CD4-positive, alpha-beta T cell treated with Interleukin-21 for 1 hour (primary cell): Measurements from ENCODE around the gene TSN.

Source experiments
- DNase-seq: peaks from one replicate; pipeline ENCODE4 v3.0.0-alpha.2; 2020

The TSN gene

DNA sequence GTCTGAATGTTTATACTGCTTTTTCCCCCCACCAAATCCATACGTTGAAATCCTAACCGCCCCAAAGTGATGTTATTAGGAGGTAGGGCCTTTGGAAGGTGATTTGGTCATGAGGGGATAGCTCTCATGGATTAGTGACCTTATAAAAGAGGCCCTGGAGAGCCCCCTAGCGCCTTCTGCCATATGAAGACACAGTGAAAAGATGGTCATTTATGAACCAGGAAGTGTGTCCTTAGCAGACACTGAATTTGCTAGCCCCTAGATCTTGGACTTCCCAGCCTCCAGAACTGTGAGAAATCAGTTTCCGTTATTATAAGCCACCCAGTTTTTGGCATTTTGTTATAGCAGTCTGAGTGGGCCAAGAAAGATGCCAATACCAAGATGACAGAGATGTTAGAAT is 7.2 kb upstream of the TSN start:
- no peak for DNase-seq

DNA sequence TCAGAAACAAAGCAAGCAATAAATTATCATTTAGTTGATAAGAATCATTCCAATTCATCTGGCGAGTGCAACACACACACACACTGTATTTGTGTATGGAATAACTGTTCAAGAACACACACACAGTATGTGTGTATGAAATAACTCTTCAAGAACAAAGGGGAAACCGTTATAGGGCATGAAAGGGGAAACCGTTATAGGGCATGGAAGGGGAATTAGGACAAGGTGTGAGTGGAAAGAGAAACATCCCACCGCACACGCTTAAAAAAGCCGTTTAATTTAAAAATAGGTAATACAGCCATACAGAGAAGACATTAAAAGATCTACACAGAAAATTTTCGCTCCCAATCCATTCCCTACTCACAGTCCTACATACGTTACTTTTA is 607 bp upstream of the TSN start:
- no peak for DNase-seq

DNA sequence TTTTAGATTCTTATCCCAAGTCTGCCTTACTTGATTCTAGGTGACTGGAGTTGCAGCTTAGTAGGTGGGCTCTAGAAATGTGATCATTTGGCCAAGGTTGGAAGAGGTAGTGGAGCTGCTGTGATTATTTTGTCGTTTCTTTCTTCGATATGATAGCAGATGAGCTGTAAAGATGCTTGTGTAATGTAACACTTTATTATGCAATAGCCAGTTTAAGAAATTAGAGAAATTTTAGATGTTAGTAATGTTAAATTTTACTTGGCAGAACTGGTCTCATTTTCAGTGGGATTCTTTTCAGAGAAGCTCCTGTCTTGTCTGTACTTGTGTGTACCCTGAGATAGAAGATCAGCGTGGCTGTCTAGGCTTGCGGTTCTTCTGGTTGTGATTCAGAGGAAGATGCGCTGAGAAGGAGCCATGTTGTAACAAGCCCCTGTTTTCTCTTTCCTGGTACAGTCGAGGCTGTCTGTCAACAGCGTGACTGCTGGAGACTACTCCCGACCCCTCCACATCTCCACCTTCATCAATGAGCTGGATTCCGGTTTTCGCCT is 9.3 kb downstream of the TSN start:
- DNase-seq: no peak

DNA sequence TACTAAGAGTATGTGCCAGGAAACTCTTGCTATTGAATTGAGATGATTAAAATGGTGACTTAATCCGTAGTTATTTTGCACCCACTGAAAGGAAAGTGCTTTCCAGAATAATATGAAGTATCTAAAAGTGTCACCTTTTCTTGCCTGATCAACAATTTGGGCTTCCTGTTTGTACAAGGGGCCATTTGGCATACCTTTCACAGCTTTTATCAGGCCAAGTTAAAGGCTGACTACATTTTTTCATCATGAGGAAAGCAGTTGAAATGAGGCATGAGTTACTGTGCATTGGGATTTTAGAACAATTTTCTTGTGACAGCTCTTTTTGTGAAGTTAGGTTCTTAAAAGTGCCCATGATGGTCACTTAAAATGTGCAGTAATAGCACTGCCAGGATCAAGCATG is 11.2 kb downstream of the TSN start:
- no peak for DNase-seq

DNA sequence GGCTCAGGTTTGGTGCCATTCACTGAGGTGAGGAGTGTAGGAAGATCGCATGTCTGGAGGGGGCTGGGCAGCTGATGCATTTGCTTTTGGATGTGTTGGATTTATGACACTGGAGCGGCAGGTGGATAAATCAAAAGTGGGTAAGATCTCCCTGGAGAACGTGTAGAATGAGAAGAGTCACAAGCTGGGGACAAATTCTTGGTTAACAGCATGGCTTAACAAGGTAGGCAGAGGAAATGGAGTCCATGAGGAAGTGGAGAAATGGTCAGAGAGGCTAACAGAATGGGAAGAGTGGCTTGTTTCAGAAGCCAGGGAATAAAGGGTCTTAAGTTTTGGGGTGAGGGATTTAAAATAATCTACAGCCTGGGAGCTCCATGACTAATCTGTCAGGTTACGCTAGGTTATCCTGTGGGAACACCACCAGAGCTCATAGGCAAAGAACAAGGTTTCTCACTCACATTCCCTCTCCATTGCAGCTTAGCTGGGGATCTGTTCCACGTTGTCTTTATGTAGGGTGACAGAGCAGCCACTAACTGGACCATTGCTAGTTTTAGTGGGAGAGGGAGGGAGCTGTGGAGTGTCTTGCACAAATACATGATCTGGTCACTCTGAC is 12.8 kb downstream of the TSN start:
- DNase-seq: no peak

DNA sequence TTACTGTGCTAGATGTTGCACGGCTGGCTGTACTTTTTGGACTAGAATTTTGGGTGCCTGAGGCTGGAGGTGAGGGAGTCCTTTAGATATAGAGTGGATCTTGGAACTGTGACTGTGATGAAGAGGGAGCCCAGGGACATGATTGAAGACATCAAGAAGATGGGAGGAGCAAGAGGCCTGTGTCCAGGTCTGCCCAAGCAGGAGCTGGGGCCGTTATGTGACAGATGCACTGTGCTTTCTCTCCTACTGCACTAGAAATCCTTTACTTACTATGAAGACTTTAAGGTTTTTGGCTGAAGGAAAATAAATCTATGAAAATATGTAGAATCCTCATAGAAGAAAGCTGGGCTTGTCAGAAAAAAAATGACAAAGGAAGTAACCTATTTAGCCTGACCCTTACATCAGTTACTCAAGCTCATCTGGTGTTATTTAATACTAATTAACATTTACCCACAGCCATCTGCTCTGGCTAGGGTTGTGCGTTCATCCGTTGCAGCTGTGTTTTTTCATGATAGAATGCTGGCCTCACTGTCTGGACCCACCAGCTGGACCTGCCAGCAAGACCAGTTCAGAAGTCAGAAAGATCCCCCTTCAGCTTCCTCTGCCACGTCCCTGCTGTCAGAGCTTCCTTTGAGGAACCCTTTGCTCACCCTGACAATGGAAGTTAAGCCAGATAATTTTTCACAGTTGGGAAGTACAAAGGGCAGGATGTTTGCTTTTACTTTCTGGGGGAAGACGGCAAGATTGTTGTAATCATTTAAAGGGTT is 16.7 kb downstream of the TSN start:
- no peak for DNase-seq

DNA sequence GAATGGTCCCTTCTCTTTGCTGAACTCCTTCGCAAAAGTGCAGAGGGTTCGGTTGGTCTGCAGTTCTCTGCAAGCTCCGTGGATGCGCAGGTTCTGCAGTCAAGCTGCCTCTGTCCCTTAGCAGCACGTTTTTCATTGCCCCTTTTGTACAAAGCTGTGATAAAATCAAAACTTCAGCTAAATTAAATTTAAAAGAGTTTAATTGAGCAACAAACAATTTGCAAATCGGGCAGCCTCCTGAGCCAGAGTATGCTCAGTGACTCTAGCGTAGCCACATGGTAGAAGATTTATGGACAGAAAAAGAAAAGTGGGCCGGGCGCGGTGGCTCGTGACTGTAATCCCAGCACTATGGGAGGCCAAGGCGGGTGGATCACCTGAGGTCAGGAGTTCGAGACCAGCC is 18.8 kb downstream of the TSN start:
- no peak for DNase-seq

DNA sequence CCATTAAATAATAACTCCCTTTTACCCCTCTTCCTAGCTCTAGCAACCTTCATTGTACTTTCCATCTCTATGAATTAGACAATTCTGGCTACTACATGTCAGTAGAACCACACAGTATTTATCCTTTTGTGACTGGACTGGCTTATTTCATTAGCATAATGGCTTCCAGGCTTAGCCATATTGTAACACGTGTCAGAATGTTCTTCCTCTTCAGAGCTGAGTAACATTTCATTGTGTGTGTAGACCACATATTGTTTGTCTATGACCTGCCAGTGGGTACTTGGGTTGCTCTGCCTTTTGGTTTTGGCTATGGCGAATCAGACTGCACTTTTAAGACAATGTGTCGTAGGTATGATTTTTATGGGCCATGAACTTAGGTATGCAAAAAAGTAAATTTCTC is 20.9 kb downstream of the TSN start:
- DNase-seq: no peak

DNA sequence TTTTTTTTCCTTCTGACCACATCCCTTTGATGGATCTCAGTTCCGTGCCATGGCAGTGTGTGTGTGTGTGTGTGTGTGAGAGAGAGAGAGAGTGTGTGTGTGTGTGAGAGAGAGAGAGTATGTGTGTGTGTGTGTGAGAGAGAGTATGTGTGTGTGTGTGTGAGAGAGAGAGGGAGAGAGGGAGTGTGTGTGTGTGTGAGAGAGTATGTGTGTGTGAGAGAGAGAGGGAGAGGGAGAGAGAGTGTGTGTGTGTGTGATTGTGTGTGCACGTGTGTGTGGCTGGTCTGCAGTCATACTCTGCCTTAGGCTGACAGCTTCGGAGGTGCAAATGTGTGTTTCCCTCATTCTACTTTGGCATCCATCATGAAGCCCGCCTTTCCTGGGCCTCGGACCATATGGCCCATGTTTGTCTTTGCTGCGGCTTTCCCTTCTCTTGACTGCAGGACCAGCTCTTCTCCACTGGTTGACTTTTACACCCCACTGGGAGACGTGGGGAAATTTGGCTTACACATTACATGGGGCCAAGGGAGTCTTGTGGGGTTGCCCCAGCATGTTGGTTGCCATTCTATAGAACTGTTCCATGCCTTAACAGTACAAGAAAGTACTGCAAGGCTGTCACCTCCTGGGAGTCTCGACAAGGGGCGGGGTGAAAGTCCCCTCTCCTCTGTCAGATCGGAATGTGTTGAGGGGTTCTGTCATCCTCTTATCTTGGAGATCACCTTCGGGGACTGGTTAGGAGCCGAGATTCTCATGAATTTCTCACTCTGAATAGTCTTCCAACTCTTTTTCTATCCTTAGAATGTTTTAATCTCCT is 21.6 kb downstream of the TSN start:
- no peak for DNase-seq

DNA sequence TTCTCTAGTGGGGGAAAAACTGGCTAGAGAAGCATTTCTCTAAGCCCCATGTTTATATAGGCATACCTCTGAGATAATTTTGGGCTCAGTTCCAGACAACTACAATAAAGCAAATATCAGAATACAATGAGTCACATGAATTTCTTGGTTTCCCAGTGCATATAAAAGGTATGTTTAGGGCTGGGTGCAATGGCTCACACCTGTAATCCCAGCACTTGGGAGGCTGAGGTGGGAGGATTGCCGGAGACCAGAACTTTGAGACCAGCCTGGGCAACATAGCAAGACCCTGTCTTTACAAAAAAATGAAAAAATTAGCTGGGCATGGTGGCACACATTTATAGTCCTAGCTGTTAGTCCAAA is 22.2 kb downstream of the TSN start:
- no peak for DNase-seq

DNA sequence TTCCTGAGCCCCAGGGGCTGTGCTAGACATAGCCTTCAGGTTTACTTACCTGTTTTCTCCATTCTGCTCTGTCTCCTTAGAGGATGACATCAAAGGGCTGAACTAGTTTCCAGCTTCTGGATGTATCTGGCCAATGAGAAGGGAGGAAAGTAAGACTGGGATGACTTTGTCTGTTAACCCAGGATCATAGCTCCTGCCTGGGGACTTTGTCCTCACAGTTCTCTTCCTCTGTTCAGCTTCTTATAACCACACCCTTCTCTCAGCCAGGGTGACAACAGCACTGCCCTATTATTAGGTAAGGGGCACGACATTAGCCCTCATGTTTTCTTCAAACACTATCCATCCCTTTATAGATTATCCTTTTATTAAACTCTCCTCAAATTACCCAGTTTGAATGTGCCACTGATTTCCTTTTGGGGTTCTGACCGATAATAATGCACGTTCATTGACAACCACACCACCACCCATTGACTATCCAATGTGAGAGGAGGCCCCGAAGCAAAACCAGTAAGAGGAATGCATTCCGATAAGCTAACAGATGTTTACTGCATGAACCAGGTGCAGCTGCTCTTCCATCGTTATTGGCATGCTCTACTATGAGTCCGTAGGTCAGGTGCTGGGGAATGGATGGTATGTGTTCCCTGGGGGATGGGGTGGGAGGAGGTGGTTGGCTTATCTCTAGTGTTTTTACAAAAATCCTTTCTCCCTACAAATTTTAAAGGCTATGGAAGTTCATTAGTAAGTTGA is 23.5 kb downstream of the TSN start:
- no peak for DNase-seq

DNA sequence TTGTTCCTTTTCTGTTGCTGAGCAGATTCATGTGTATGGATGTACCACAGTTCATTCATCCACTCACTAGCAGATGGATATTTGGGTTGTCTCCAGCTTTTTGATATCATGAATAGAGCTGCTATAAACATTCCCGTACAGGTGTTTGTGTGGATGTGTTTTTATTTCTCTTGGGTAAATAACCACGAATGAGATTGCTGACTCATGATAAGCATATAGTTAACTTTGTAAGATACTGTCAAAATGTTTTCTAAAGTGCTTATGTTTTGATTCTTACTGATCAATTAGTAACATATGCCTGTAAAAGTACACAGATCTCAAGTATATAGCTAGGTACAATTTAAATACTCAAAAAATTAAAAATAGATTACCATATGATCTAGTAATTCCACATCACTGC is 27.7 kb downstream of the TSN start:
- DNase-seq: no peak

DNA sequence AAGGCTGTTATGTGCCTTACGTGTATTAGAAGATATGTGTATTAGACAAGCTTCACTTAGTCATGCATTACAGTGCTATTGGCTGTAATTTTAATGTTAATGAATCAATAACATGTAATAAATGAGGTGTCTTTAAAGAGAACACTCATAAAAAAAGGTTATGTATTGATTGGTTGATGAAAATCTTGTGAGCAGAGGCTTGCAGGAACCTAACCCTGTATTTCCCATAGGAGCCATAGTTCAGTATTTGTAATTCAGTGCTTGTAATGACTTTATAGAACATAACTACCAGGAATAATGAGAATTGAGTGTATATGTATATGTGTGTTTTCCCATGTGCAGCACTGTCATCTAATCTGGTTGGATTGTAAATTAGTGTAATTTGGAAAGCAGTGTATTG is 33.2 kb downstream of the TSN start:
- DNase-seq: no peak

DNA sequence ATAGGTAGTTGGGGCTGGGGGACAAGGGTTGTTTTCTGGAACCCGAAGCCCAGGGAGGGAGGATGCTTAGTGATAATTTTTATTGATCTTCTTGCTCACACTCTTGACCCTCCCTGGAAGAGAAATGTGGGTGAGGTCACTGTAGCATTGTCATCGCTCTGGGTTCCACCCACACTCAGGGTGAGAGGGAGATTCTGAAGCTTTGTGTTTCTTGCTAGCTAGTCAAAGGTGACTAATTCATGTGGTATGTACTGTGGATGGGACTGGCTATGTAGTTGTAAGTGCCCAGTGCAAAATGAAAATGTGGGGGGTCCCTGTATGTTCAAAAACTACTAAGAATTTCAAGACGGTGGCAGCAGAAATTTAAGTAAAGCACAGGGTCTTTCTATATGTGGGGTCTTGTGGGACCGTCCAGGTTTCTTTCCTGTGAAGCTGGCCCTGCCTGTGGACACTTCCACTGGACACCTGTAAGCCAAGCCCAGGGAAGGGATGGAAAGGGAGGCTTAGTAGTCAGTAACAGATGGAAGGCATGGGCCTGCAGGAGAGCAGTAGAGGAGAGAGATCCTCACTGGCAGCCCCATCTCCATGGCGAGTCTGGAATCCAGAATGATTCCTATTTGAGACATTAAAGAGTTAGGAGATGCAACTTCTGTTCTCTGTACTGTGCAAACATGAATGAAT is 35.0 kb downstream of the TSN start:
- DNase-seq: no peak

DNA sequence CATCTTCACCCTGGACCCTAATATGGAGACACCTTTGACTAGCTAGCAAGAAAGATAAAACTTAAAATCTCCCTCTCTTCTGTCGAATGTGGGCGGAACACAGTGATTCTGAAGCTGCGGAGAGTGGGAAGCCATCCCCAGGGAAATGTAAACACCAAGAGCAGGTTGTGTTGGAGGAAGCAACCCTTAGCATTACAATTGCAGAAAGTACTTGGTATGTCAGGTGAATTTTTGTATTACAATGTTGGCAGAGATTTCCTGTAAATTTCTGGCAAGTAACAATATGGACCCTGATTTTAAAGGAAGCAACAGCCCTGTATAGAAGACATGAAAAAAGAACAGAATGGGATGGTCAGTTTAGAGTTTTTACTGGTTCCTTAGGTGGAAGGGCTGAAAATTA is 35.8 kb downstream of the TSN start:
- no peak for DNase-seq

DNA sequence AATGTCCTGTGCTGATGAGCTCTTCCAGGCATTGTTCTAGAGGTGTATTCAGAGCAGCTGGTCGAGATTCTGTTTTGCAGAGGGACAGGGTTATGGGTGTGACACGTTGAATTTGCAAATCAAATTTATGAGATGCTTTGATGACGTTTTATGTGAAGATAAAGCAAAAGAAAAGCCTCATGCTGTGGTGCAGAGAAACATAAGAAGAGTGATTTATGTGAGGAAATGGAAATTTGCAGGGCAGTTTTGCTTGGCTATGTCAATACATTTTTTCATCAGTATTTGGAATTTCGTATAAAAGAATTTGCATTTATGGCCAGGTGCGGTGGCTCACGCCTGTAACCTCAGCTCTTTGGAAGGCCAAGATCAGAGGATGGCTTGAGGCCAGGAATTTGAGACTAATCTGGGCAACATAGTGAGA is 36.4 kb downstream of the TSN start:
- no peak for DNase-seq

DNA sequence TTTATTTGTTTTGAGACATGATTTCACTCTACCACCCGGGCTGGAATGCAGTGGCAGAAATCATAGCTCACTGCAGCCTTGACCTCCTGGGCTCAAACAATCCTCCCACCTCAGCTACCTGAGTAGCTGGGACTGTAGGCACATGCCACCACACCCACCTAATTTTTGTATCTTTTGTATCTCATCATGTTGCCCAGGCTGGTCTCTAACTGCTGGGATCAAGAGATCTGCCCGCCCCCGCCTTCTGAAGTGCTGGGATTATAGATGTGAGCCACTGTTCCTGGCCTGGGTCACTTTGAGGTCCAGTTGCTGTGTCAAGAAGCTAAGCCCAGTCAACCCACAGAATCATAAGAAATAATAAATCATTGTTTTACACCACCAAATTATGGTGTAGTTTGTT is 38.4 kb downstream of the TSN start:
- DNase-seq: no peak

DNA sequence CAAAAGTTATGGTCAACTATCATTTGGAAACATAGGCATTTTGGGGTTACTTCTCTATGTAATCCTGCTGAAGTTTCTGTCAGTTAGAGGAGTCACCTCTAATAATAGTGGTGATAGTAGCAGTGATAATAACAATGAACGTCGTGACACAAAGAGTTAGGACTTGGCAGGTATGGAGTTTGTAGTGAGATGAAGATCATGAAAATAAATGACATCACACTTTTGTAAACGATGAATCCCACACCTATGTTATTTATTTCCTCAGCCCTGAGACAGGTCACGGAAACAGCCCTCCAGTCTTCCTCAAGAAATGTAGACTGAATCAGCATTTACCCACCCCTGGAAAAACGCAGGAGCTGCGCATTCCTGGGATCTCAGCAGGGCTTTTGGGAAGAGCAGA is 38.8 kb downstream of the TSN start:
- DNase-seq: no peak

DNA sequence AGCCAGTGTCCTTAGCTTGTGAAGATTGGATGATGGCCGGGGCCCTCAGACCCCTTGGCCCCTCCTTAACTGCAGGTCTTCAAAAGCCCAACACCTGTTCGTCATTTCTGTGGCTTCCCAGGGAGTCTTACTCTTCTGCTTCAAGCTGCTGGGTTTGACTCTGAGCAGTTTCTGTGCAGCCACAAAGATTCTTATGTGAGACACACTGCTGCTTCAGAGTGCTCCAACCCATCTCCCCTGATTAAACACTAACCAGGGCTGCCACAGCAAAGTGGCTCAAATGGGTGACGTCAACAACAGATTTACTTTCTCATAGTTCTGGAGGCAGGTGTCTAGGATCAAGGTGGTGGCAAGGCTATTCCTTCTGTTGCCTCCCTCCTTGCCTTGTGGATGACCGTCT is 40.8 kb downstream of the TSN start:
- no peak for DNase-seq

DNA sequence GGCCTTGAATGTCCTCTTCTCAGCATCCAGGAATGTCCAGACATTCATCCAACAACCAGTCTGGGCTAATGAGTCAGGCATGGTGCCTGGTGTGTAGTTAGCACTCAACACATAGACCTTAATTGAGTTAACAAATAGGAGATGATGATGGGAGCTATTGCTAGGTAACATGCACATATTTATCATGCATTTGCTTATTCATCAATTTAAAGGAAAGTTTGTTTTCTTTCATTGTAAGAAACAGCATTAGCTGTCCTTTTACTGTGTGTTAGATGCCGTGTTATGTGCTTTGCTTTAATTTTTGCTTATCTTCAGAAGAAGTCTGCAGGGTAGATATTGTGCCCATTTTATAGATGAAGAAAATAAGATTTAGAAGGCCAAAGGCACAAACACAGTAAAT is 43.2 kb downstream of the TSN start:
- DNase-seq: no peak

DNA sequence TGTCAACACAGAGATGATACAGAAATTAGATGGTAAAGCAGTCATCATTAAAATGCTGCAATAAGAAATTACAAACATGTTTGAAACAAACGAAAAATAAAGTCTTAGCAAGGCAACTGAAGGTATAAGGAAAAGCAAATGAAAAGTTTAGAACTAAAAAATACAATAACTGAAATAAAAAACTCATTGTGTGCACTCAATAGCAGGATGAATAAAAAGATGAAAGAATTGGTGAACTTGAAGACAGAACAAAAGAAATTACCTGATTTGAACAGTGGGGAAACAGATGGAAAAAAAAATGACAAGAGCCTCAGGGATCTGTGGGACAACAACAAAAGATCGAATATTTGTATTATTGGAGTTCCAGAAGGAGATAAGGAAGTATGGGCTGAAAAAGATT is 46.5 kb downstream of the TSN start:
- no peak for DNase-seq

DNA sequence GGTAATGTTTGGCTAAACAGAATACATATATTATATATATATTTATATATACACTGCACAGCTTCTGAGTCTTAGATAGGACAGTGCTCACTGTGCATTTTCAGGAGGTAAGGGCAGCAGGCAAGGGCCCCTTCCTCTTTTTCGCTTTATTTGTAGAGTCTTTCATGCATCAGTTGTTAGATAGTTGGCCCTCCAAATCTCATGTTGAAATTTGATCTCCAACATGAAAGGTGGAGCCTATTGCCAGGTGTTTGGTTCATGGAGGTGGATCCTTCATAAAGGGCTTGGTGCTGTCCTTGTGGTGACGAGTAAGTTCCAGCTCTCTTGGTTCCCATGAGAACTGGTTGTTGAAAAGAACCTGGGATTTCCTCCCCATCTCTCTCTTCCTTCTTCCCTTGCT is 48.1 kb downstream of the TSN start:
- DNase-seq: no peak

DNA sequence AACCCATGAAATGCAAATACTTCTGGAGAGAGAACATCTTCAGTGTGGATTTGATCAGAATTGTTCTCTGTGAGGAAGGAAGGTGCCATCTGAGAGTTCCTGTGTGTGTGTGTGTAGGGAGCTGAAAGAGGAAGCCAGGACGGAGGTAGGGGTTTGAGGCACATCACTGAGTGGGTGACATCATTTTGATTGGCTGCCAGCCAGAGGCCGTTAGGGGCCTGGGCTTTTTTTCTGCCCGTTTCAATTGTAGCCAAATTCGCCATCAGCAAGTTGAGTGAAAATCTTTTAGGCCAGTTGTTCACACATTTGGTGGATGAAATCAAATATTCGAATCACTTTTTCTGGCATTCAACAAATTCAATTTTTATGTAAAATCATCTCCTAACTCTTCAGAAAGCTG is 48.9 kb downstream of the TSN start:
- DNase-seq: no peak
